ENCODE data around the gene C6orf132.
"Not testable (repeated sequence)": the region's sequence is repeated elsewhere in the genome, so short reads cannot be mapped to it uniquely, and the experiment has no call there.

The C6orf132 gene

GRCh38 chr6:42171813-42172581, 29.6 kb upstream of the C6orf132 start:
- Mint-ChIP-seq H3K4me1 (ENCODE audit: low read depth) (no peaks in the 10 kb centered on the region), H3K4me3 (no peak overlapping the region), H3K27ac (no peak overlapping the region), H3K36me3 (ENCODE audit: low read depth) (no peaks in the 10 kb centered on the region), H3K27me3 (no peaks in the 10 kb centered on the region), H3K9me3 (no peaks in the 10 kb centered on the region)
- DNase-seq, result no peak

- not testable (repeated sequence) for H3K27ac Mint-ChIP-seq; H3K9me3 Mint-ChIP-seq; H3K4me3 Mint-ChIP-seq; H3K36me3 Mint-ChIP-seq (ENCODE audit: low read depth); H3K4me1 Mint-ChIP-seq (ENCODE audit: low read depth); DNase-seq; H3K27me3 Mint-ChIP-seq
Observed at GRCh38 chr6:42169780-42170179, 27.4 kb upstream of the C6orf132 start.

GRCh38 chr6:42168650-42169049, 26.2 kb upstream of the C6orf132 start:
- Mint-ChIP-seq H3K4me3 (no peak overlapping the region), H3K36me3 (ENCODE audit: low read depth) (no peaks in the 10 kb centered on the region), H3K27ac (no peak overlapping the region), H3K9me3 (no peaks in the 10 kb centered on the region), H3K4me1 (ENCODE audit: low read depth) (peaks cover 5% of the 10 kb centered on the region), H3K27me3 (no peaks in the 10 kb centered on the region)
- DNase-seq, result no peak

- Mint-ChIP-seq H3K4me3 (no peak overlapping the region), H3K27ac (peak overlapping the region; percentile 71), H3K27me3 (no peaks in the 10 kb centered on the region), H3K4me1 (ENCODE audit: low read depth) (peaks cover 5% of the 10 kb centered on the region), H3K9me3 (no peaks in the 10 kb centered on the region), H3K36me3 (ENCODE audit: low read depth) (no peaks in the 10 kb centered on the region)
- peak; percentile 84 for DNase-seq
Observed at GRCh38 chr6:42166444-42167141, 24.2 kb upstream of the C6orf132 start.

GRCh38 chr6:42165016-42165415, 22.6 kb upstream of the C6orf132 start:
- no peaks in the 10 kb centered on the region for H3K27me3 Mint-ChIP-seq
- no peaks in the 10 kb centered on the region for H3K36me3 Mint-ChIP-seq (ENCODE audit: low read depth)
- no peaks in the 10 kb centered on the region for H3K9me3 Mint-ChIP-seq
- H3K4me1 Mint-ChIP-seq (ENCODE audit: low read depth), result peaks cover 5% of the 10 kb centered on the region
- DNase-seq, result no peak
- H3K4me3 Mint-ChIP-seq, result no peak overlapping the region
- no peak overlapping the region for H3K27ac Mint-ChIP-seq

GRCh38 chr6:42163981-42164380, 21.6 kb upstream of the C6orf132 start:
- H3K4me3 Mint-ChIP-seq, result no peak overlapping the region
- H3K27me3 Mint-ChIP-seq, result peaks cover 3% of the 10 kb centered on the region
- H3K27ac Mint-ChIP-seq, result no peak overlapping the region
- H3K4me1 Mint-ChIP-seq (ENCODE audit: low read depth), result peaks cover 5% of the 10 kb centered on the region
- no peak for DNase-seq
- H3K9me3 Mint-ChIP-seq, result no peaks in the 10 kb centered on the region
- no peaks in the 10 kb centered on the region for H3K36me3 Mint-ChIP-seq (ENCODE audit: low read depth)

GRCh38 chr6:42162812-42163211, 20.4 kb upstream of the C6orf132 start:
- Mint-ChIP-seq H3K4me3 (no peak overlapping the region), H3K27me3 (peaks cover 3% of the 10 kb centered on the region), H3K36me3 (ENCODE audit: low read depth) (no peaks in the 10 kb centered on the region), H3K27ac (no peak overlapping the region), H3K9me3 (no peaks in the 10 kb centered on the region), H3K4me1 (ENCODE audit: low read depth) (peaks cover 5% of the 10 kb centered on the region)
- no peak for DNase-seq

GRCh38 chr6:42162384-42162783, 20.0 kb upstream of the C6orf132 start:
- Mint-ChIP-seq H3K9me3 (no peaks in the 10 kb centered on the region), H3K27me3 (peaks cover 3% of the 10 kb centered on the region), H3K27ac (no peak overlapping the region), H3K36me3 (ENCODE audit: low read depth) (no peaks in the 10 kb centered on the region), H3K4me1 (ENCODE audit: low read depth) (peaks cover 5% of the 10 kb centered on the region), H3K4me3 (no peak overlapping the region)
- no peak for DNase-seq

GRCh38 chr6:42159431-42160024, 17.1 kb upstream of the C6orf132 start:
- Mint-ChIP-seq H3K4me1 (ENCODE audit: low read depth) (no peaks in the 10 kb centered on the region), H3K4me3 (no peak overlapping the region), H3K27ac (no peak overlapping the region), H3K27me3 (peaks cover 3% of the 10 kb centered on the region), H3K9me3 (no peaks in the 10 kb centered on the region), H3K36me3 (ENCODE audit: low read depth) (no peaks in the 10 kb centered on the region)
- DNase-seq, result no peak

- Mint-ChIP-seq H3K9me3 (no peaks in the 10 kb centered on the region), H3K4me1 (ENCODE audit: low read depth) (no peaks in the 10 kb centered on the region), H3K36me3 (ENCODE audit: low read depth) (no peaks in the 10 kb centered on the region), H3K27ac (no peak overlapping the region), H3K27me3 (peaks cover 3% of the 10 kb centered on the region), H3K4me3 (no peak overlapping the region)
- DNase-seq, result no peak
Observed at GRCh38 chr6:42158631-42159030, 16.2 kb upstream of the C6orf132 start.

GRCh38 chr6:42158011-42158410, 15.6 kb upstream of the C6orf132 start:
- Mint-ChIP-seq H3K9me3 (no peaks in the 10 kb centered on the region), H3K4me3 (no peak overlapping the region), H3K27ac (no peak overlapping the region), H3K36me3 (ENCODE audit: low read depth) (no peaks in the 10 kb centered on the region), H3K27me3 (peaks cover 3% of the 10 kb centered on the region), H3K4me1 (ENCODE audit: low read depth) (no peaks in the 10 kb centered on the region)
- DNase-seq, result no peak

GRCh38 chr6:42156638-42157037, 14.2 kb upstream of the C6orf132 start:
- peaks cover 3% of the 10 kb centered on the region for H3K27me3 Mint-ChIP-seq
- no peak for DNase-seq
- no peak overlapping the region for H3K4me3 Mint-ChIP-seq
- no peaks in the 10 kb centered on the region for H3K9me3 Mint-ChIP-seq
- no peaks in the 10 kb centered on the region for H3K4me1 Mint-ChIP-seq (ENCODE audit: low read depth)
- no peaks in the 10 kb centered on the region for H3K36me3 Mint-ChIP-seq (ENCODE audit: low read depth)
- no peak overlapping the region for H3K27ac Mint-ChIP-seq

- Mint-ChIP-seq H3K36me3 (ENCODE audit: low read depth) (no peaks in the 10 kb centered on the region), H3K9me3 (no peaks in the 10 kb centered on the region), H3K27ac (no peak overlapping the region), H3K4me1 (ENCODE audit: low read depth) (no peaks in the 10 kb centered on the region), H3K4me3 (no peak overlapping the region), H3K27me3 (peaks cover 3% of the 10 kb centered on the region)
- DNase-seq, result no peak
Observed at GRCh38 chr6:42155293-42155692, 12.9 kb upstream of the C6orf132 start.

GRCh38 chr6:42154461-42155209, 12.2 kb upstream of the C6orf132 start:
- no peak for DNase-seq
- peaks cover 3% of the 10 kb centered on the region for H3K27me3 Mint-ChIP-seq
- H3K4me1 Mint-ChIP-seq (ENCODE audit: low read depth), result no peaks in the 10 kb centered on the region
- H3K36me3 Mint-ChIP-seq (ENCODE audit: low read depth), result no peaks in the 10 kb centered on the region
- no peak overlapping the region for H3K27ac Mint-ChIP-seq
- no peak overlapping the region for H3K4me3 Mint-ChIP-seq
- H3K9me3 Mint-ChIP-seq, result no peaks in the 10 kb centered on the region
